ENCODE measurements around the gene SAG. TPM values are rescaled to one million over a fixed set of nuclear protein-coding genes. Genes with fewer than 3 reads are reported as not detected.
"Not testable (repeated sequence)": the region's sequence is repeated elsewhere in the genome, so short reads cannot be mapped to it uniquely, and the experiment has no call there.

SAG gene
- total RNA-seq, 1 donor from 2014 or later, result not detected

GRCh38 chr2:233323851-233324250 lies 16.2 kb downstream of the SAG start:
- DNase-seq (no peak), ATAC-seq (ENCODE audit: poor library complexity) (no peak)
- intact Hi-C loops (cut with DNase I), result no loop called here

GRCh38 chr2:233325256-233325655 lies 17.6 kb downstream of the SAG start:
- ATAC-seq (ENCODE audit: poor library complexity) (no peak), DNase-seq (no peak)
- intact Hi-C loops (cut with DNase I), result no loop called here

- DNase-seq (no peak), ATAC-seq (ENCODE audit: poor library complexity) (no peak)
- intact Hi-C loops (cut with DNase I), result no loop called here
These were observed 18.2 kb downstream of the SAG start for GRCh38 chr2:233325814-233326213.

- DNase-seq (no peak), ATAC-seq (ENCODE audit: poor library complexity) (no peak)
- intact Hi-C loops (cut with DNase I), result no loop called here
These were observed 18.9 kb downstream of the SAG start for GRCh38 chr2:233326500-233326899.

- DNase-seq, result no peak
- no peak for ATAC-seq (ENCODE audit: poor library complexity)
- intact Hi-C loops (cut with DNase I), result no loop called here
These were observed 21.3 kb downstream of the SAG start for GRCh38 chr2:233328922-233329321.

- intact Hi-C loops (cut with DNase I), result no loop called here
- no peak for ATAC-seq (ENCODE audit: poor library complexity)
These were observed 22.0 kb downstream of the SAG start for GRCh38 chr2:233329489-233330135.

GRCh38 chr2:233331536-233331935 lies 23.9 kb downstream of the SAG start:
- ATAC-seq (ENCODE audit: poor library complexity), result peak; percentile 81
- intact Hi-C loops (cut with DNase I), result no loop called here

More at GRCh38 chr2:233329489-233330135, 22.0 kb downstream of the SAG start:
- DNase-seq, result no peak

GRCh38 chr2:233332125-233332524 lies 24.5 kb downstream of the SAG start:
- intact Hi-C loops (cut with DNase I), result no loop called here
- DNase-seq, result no peak
- no peak for ATAC-seq (ENCODE audit: poor library complexity)

More at GRCh38 chr2:233331536-233331935, 23.9 kb downstream of the SAG start:
- peak; percentile 75 for DNase-seq

- no peak for ATAC-seq (ENCODE audit: poor library complexity)
- no peak for DNase-seq
- intact Hi-C loops (cut with DNase I), result no loop called here
These were observed 27.3 kb downstream of the SAG start for GRCh38 chr2:233334915-233335314.

GRCh38 chr2:233336091-233336490 lies 28.5 kb downstream of the SAG start:
- intact Hi-C loops (cut with DNase I); DNase-seq; ATAC-seq (ENCODE audit: poor library complexity): not testable (repeated sequence)

- DNase-seq (no peak), ATAC-seq (ENCODE audit: poor library complexity) (no peak)
- intact Hi-C loops (cut with DNase I), result no loop called here
These were observed 28.9 kb downstream of the SAG start for GRCh38 chr2:233336541-233336940.

GRCh38 chr2:233338046-233338445 lies 30.4 kb downstream of the SAG start:
- intact Hi-C loops (cut with DNase I), result no loop called here
- DNase-seq, result no peak
- ATAC-seq (ENCODE audit: poor library complexity), result no peak

- ATAC-seq (ENCODE audit: poor library complexity) (no peak), DNase-seq (no peak)
- intact Hi-C loops (cut with DNase I), result no loop called here
These were observed 31.3 kb downstream of the SAG start for GRCh38 chr2:233338812-233339368.

- intact Hi-C loops (cut with DNase I), result no loop called here
- ATAC-seq (ENCODE audit: poor library complexity), result no peak
These were observed 31.8 kb downstream of the SAG start for GRCh38 chr2:233339427-233339826.

GRCh38 chr2:233341296-233341695 lies 33.7 kb downstream of the SAG start:
- DNase-seq (no peak), ATAC-seq (ENCODE audit: poor library complexity) (no peak)
- intact Hi-C loops (cut with DNase I), result no loop called here

More at GRCh38 chr2:233339427-233339826, 31.8 kb downstream of the SAG start:
- no peak for DNase-seq

GRCh38 chr2:233342301-233342700 lies 34.7 kb downstream of the SAG start:
- DNase-seq, result no peak
- intact Hi-C loops (cut with DNase I), result no loop called here
- ATAC-seq (ENCODE audit: poor library complexity), result no peak

GRCh38 chr2:233343171-233343705 lies 35.6 kb downstream of the SAG start:
- no peak for ATAC-seq (ENCODE audit: poor library complexity)
- intact Hi-C loops (cut with DNase I), result no loop called here
- no peak for DNase-seq

GRCh38 chr2:233346376-233346775 lies 38.8 kb downstream of the SAG start:
- intact Hi-C loops (cut with DNase I), result no loop called here
- DNase-seq (no peak), ATAC-seq (ENCODE audit: poor library complexity) (no peak)

- DNase-seq, result no peak
- intact Hi-C loops (cut with DNase I), result no loop called here
- no peak for ATAC-seq (ENCODE audit: poor library complexity)
These were observed 39.3 kb downstream of the SAG start for GRCh38 chr2:233346930-233347329.
